BE2C (cell line): ENCODE data around the gene RNF130.

Experiments
- DNase-seq: peaks from one replicate; pipeline ENCODE4 v3.0.0-alpha.2; 2020
- H3K27me3 ChIP-seq: fragments of 250-450 bp; sonication (Bioruptor Pico); 2 replicates; pipeline ENCODE4 v1.5.1; 2020; ENCODE audit warnings: mild to moderate bottlenecking
- H3K36me3 ChIP-seq: fragments of 250-450 bp; sonication (Bioruptor Pico); 2 replicates; pipeline ENCODE4 v1.5.1; 2020; ENCODE audit warnings: mild to moderate bottlenecking
- H3K4me1 ChIP-seq: fragments of 250-450 bp; sonication (Bioruptor Pico); 2 replicates; pipeline ENCODE4 v1.5.1; 2020
- H3K4me3 ChIP-seq: 2 replicates; pipeline ENCODE4 v1.5.1; 2011; ENCODE audit warnings: low read depth, low read length
- H3K9me3 ChIP-seq: fragments of 250-450 bp; sonication (Bioruptor Pico); 2 replicates; pipeline ENCODE4 v1.5.1; 2020
- TF ChIP-seq, protein P1 (sequence below): IDR thresholded peaks from 2 replicates; pipeline ENCODE4 v1.5.1; 2012; ENCODE audit warnings: mild to moderate bottlenecking, low read depth, low read length

Gene RNF130

GRCh38 chr5:180053061-180053602, 18.4 kb downstream of the RNF130 start:
- TF ChIP-seq, protein P1, sequence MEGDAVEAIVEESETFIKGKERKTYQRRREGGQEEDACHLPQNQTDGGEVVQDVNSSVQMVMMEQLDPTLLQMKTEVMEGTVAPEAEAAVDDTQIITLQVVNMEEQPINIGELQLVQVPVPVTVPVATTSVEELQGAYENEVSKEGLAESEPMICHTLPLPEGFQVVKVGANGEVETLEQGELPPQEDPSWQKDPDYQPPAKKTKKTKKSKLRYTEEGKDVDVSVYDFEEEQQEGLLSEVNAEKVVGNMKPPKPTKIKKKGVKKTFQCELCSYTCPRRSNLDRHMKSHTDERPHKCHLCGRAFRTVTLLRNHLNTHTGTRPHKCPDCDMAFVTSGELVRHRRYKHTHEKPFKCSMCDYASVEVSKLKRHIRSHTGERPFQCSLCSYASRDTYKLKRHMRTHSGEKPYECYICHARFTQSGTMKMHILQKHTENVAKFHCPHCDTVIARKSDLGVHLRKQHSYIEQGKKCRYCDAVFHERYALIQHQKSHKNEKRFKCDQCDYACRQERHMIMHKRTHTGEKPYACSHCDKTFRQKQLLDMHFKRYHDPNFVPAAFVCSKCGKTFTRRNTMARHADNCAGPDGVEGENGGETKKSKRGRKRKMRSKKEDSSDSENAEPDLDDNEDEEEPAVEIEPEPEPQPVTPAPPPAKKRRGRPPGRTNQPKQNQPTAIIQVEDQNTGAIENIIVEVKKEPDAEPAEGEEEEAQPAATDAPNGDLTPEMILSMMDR = no peak
- H3K27me3 ChIP-seq = no peaks in the 10 kb centered on the region
- H3K4me1 ChIP-seq = no peaks in the 10 kb centered on the region; the same call in 1 of the 2 replicates
- DNase-seq = no peak
- H3K36me3 ChIP-seq = no peaks in the 10 kb centered on the region
- no peaks in the 10 kb centered on the region for H3K9me3 ChIP-seq
- no peak overlapping the region for H3K4me3 ChIP-seq

DNA sequence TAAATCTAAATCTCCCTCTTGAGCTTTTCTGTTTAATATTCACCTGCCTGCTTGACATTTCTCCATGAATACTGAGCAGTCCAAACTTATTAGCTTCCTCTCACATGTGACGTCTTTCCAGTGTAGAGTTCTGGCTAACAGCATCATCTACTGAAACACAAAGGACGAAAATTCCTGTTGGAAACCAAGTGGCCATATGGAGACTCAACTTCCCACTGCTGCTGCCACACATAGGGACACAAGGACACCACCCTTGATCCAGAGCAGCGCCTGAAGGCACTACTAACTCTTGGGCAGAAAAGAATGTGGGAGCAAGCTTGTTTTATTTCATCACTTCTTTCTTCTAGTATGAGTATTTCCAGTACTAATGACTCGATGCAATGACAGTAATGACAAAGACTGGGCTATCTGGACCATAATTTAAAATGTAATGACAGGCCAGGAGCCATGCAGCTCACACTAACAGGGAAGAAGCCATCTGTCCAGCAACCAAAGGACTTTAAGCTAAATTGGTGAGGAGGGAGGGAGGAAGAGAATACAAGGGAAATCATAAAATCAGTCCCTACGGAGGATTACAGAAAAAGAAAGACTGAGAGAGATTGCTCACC, 19.2 kb downstream of the RNF130 start:
- Histone ChIP-seq H3K36me3 (no peaks in the 10 kb centered on the region), H3K9me3 (no peaks in the 10 kb centered on the region), H3K27me3 (no peaks in the 10 kb centered on the region), H3K4me1 (no peaks in the 10 kb centered on the region; the same call in 1 of the 2 replicates), H3K4me3 (no peak overlapping the region)
- no peak for DNase-seq
- TF ChIP-seq, protein P1 = no peak

DNA sequence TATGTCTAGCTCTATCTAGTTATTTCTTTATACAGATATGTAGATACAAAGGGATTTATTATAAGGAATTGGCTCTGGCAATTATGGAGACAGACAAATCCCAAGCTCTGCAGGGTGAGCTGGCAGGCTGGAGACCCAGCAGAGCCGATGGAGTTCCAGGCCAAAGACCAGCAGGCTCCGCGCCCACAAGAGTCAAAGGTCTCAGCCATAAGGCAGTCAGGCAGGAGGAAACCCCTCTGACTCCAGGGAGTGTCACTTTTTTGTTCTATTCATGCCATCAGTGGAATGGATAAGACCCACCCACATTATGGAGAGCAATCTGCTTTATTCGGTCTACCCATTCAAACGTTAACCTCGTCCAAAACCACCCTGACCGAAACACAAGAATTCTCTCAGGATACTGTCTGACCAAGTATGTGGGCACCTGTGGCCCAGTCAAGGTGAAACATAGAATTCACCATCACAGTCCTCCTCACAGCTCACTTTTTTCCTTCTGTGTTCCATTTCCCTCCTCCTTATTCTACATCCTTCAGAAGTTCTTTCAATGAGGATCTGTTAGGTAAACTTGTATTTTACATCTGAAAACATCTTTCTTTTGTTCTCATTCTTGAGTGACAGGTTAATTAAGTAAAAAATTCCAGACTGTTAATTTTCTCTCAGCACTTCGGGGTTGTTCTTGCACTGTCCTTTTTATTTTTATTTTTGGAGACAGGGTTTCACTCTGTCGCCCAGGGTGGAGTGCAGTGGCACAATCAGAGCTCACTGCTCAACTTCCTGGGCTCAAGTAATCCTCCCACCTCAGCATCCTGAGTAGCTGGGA, 21.2 kb downstream of the RNF130 start:
- no peaks in the 10 kb centered on the region; the same call in 1 of the 2 replicates for H3K4me1 ChIP-seq
- DNase-seq = no peak
- TF ChIP-seq, protein P1 = no peak
- no peaks in the 10 kb centered on the region; the same call in 1 of the 2 replicates for H3K9me3 ChIP-seq
- no peaks in the 10 kb centered on the region for H3K36me3 ChIP-seq
- H3K4me3 ChIP-seq = no peak overlapping the region
- H3K27me3 ChIP-seq = no peaks in the 10 kb centered on the region

DNA sequence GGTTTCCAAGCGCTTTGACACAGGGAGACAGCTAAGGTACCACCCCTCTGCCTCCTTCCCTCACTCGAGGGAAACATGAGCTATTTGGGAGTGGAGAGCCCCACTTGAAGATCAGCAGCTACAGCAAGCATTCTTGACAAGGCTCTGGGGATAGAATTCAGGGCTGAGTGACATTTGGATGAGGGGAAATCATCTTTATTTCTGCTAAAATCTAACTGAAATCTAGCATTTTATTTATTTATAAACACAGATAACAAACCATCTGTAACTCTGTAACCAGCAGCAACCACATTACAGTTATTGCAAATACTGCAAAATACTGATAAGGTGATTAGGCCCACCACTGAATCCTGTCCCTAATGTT, 22.4 kb downstream of the RNF130 start:
- H3K4me1 ChIP-seq = no peaks in the 10 kb centered on the region; the same call in 1 of the 2 replicates

GRCh38 chr5:180047667-180048066, 23.9 kb downstream of the RNF130 start:
- no peak for DNase-seq
- Histone ChIP-seq H3K27me3 (no peaks in the 10 kb centered on the region), H3K4me3 (no peak overlapping the region), H3K4me1 (no peaks in the 10 kb centered on the region; the same call in 1 of the 2 replicates), H3K36me3 (no peaks in the 10 kb centered on the region), H3K9me3 (no peaks in the 10 kb centered on the region; the same call in 1 of the 2 replicates)
- TF ChIP-seq, protein P1 = no peak

More for the DNA sequence above, 22.4 kb downstream of the RNF130 start:
- Histone ChIP-seq H3K36me3 (no peaks in the 10 kb centered on the region), H3K4me3 (no peak overlapping the region), H3K27me3 (no peaks in the 10 kb centered on the region), H3K9me3 (no peaks in the 10 kb centered on the region; the same call in 1 of the 2 replicates)
- DNase-seq = no peak
- TF ChIP-seq, protein P1 = no peak
